Uterus (tissue), 2 donors: ENCODE measurements around the gene FAM181A.

Experiments
- CTCF ChIP-seq, 4 experiments: fragments of 200-600 bp in 2 of 4; fragments of 450-650 bp in 2 of 4; sonication (generic) in 2 of 4; IDR thresholded peaks; one replicate each; pipeline ENCODE4 v1.5.1; 2016 to 2019; ENCODE audit warnings: antibody characterized with exemption in 4 of 4, mild to moderate bottlenecking in 2 of 4, moderate library complexity in 1 of 4
- POLR2A ChIP-seq, 2 donors: fragments of 450-650 bp; IDR thresholded peaks; one replicate each; pipeline ENCODE4 v1.6.1; 2016; ENCODE audit warnings: antibody characterized with exemption in 2 of 2, mild to moderate bottlenecking in 1 of 2, moderate library complexity in 1 of 2

- TF ChIP-seq CTCF (IDR thresholded peaks at IDR 0.05) (no peak), POLR2A (IDR thresholded peaks at IDR 0.05) (no peak)
Observed at GRCh38 chr14:93956514-93957332, 29.6 kb downstream of the FAM181A start.
